K562 (cell line): ENCODE measurements around the gene IL37. TPM values are rescaled to one million over a fixed set of nuclear protein-coding genes. Genes with fewer than 3 reads are reported as not detected.

Experiments used
- CEBPB ChIP-seq: fragments of 450-650 bp; IDR thresholded peaks from 2 replicates; pipeline ENCODE4 v1.6.1; 2016; ENCODE audit warnings: missing genetic modification characterization, missing compliant biosample characterization
- CEBPG ChIP-seq, 3 experiments: fragments of 200-800 bp in 1 of 3; sonication (Bioruptor generic) in 1 of 3; sonication (generic) in 1 of 3; formaldehyde crosslinking in 1 of 3; IDR thresholded peaks in 2 of 3; conservative IDR thresholded peaks in 1 of 3; 2 replicates each; pipeline versions ENCODE4 v1.6.1 to v1.8.0; 2016 to 2022; ENCODE audit warnings: missing compliant biosample characterization in 2 of 3, missing genetic modification characterization in 2 of 3, mild to moderate bottlenecking in 1 of 3, missing genetic modification reagents in 1 of 3
- CHAMP1 ChIP-seq: fragments of 450-650 bp; IDR thresholded peaks from 2 replicates; pipeline ENCODE4 v1.6.1; 2016; ENCODE audit warnings: mild to moderate bottlenecking
- CREM ChIP-seq: IDR thresholded peaks from 2 replicates; pipeline ENCODE4 v1.6.1; 2014; ENCODE audit warnings: antibody characterized with exemption, low read depth
- EHMT2 ChIP-seq: fragments of 450-650 bp; IDR thresholded peaks from 2 replicates; pipeline ENCODE4 v1.6.1; 2018; ENCODE audit warnings: antibody characterized with exemption
- GATAD2A ChIP-seq: fragments of 450-650 bp; IDR thresholded peaks from 2 replicates; pipeline ENCODE4 v1.6.1; 2017
- MAZ ChIP-seq, 2 experiments: fragments of 450-650 bp in 1 of 2; sonication (generic) in 1 of 2; formaldehyde crosslinking; IDR thresholded peaks in 1 of 2; conservative IDR thresholded peaks in 1 of 2; 2 replicates each; pipeline versions ENCODE4 v1.4.0 to v1.5.0; 2020; ENCODE audit warnings: mild to moderate bottlenecking in 1 of 2, missing genetic modification reagents in 1 of 2
- PTBP1 ChIP-seq: fragments of 200-400 bp; formaldehyde crosslinking; IDR thresholded peaks from 2 replicates; pipeline ENCODE4 v1.6.1; 2017; ENCODE audit warnings: low read depth, low read length
- RB1 ChIP-seq: fragments of 450-650 bp; IDR thresholded peaks from 2 replicates; pipeline ENCODE4 v1.6.1; 2017; ENCODE audit warnings: low read depth, mild to moderate bottlenecking
- REST ChIP-seq, 2 experiments: fragments of 450-650 bp; formaldehyde crosslinking in 1 of 2; IDR thresholded peaks; 2 replicates each; pipeline versions ENCODE4 v1.4.0 to v1.6.1; 2014 to 2020; ENCODE audit warnings: mild to moderate bottlenecking in 2 of 2, borderline replicate concordance in 1 of 2, low read depth in 1 of 2
- XRCC5 ChIP-seq: fragments of 200-400 bp; formaldehyde crosslinking; IDR thresholded peaks from 2 replicates; pipeline ENCODE4 v1.6.1; 2017; ENCODE audit warnings: low read depth, mild to moderate bottlenecking, low read length
- ZNF175 ChIP-seq: fragments of 200-800 bp; sonication (Bioruptor generic); IDR thresholded peaks from 2 replicates; pipeline ENCODE4 v1.6.1; 2016; ENCODE audit warnings: low read depth, mild to moderate bottlenecking, missing genetic modification characterization, missing compliant biosample characterization
- ZNF197 ChIP-seq: fragments of 200-800 bp; sonication (Bioruptor generic); IDR thresholded peaks from 2 replicates; pipeline ENCODE4 v1.6.1; 2016; ENCODE audit warnings: low read depth, missing genetic modification characterization, missing compliant biosample characterization
- ZNF212 ChIP-seq: fragments of 450-650 bp; formaldehyde crosslinking; IDR thresholded peaks from 2 replicates; pipeline ENCODE4 v1.4.0; 2020; ENCODE audit warnings: mild to moderate bottlenecking
- ZNF77 ChIP-seq: fragments of 250-450 bp; sonication (Bioruptor Pico); IDR thresholded peaks from 2 replicates; pipeline ENCODE4 v1.5.0; 2020
- polyA plus RNA-seq, 8 experiments: library from polyadenylated mRNA; depleted of rRNA in 4 of 8; stranded (reverse) in 5 of 8; unstranded in 3 of 8; fragments of >200 nt; fragmentation: Nextera tagmentation in 2 of 8; fragmentation: Illumina TruSeq in 1 of 8; extraction: Ambion mirVana in 2 of 8; extraction: Trizol in 1 of 8; gene quantifications; 2 replicates each; pipeline versions ENCODE4 v1.2.1 to v1.2.3, GENCODE V29; 2011 to 2014; ENCODE audit warnings: inconsistent platforms in 1 of 8, missing spikeins in 1 of 8
- total RNA-seq, 7 experiments: library from RNA; depleted of rRNA in 6 of 7; stranded (reverse); fragments of >200 nt in 6 of 7; fragmentation: Illumina TruSeq in 2 of 7; extraction: Trizol in 2 of 7; gene quantifications; 2 replicates each; pipeline versions ENCODE4 v1.2.1 to v1.2.3, GENCODE V29; 2011 to 2021; ENCODE audit warnings: low replicate concordance in 1 of 7

Gene IL37
- total and polyA plus RNA-seq, 9 of the 15 experiments (the other 6 are each of a cell fraction or from before 2014, with no cell fraction given), result not detected

GRCh38 chr2:112958428-112959108 is 47.6 kb downstream of the IL37 start (continued):
- TF ChIP-seq REST (IDR thresholded peaks at IDR 0.05; ENCODE audit: borderline replicate concordance) (peak; percentile 54; the same call in 1 of the 2 replicates), REST (CRISPR knock-in tag; IDR thresholded peaks at IDR 0.05; ENCODE audit: low read depth) (no peak), RB1 (peak; percentile 29; the same call in 1 of the 2 replicates), CEBPG (CRISPR knock-in tag; IDR thresholded peaks at IDR 0.05) (0 out of 2 replicates have a peak, but pooled peaks have one; percentile 43), CEBPG (tag; conservative IDR thresholded peaks at IDR 0.05 in 1 of 2, IDR thresholded peaks at IDR 0.05 in 1 of 2) (peak; percentile 55 to 62), ZNF212 (no peak), ZNF197 (CRISPR knock-in tag) (no peak), GATAD2A (no peak), ZNF77 (CRISPR knock-in tag) (no peak), MAZ (CRISPR knock-in tag; conservative IDR thresholded peaks at IDR 0.05 in 1 of 2, IDR thresholded peaks at IDR 0.05 in 1 of 2) (peak; percentile 21 to 35; a peak in 1 of 4 replicates), CHAMP1 (no peak), CREM (0 out of 2 replicates have a peak, but pooled peaks have one; percentile 17), PTBP1 (no peak), EHMT2 (0 out of 2 replicates have a peak, but pooled peaks have one; percentile 53), CEBPB (tag) (peak; percentile 85), ZNF175 (CRISPR knock-in tag) (no peak), XRCC5 (peak; percentile 75; the same call in 1 of the 2 replicates)
